Activated naive CD4-positive, alpha-beta T cell treated with anti-CD3 and anti-CD28 coated beads, Interleukin-2, amount 50 U/mL, for 16 hours (primary cell): ENCODE measurements around the gene ITPK1.

Experiments
- DNase-seq: peaks from one replicate; pipeline ENCODE4 v3.0.0-alpha.2; 2020

The ITPK1 gene

GRCh38 chr14:93040443-93040842 lies 75.3 kb downstream of the ITPK1 start:
- no peak for DNase-seq

- DNase-seq = no peak
Measured at GRCh38 chr14:93039649-93040315, 75.9 kb downstream of the ITPK1 start.

- no peak for DNase-seq
Measured at GRCh38 chr14:93037351-93037750, 78.4 kb downstream of the ITPK1 start.

- DNase-seq = no peak
Measured at GRCh38 chr14:93036652-93037345, 78.9 kb downstream of the ITPK1 start.

GRCh38 chr14:93035917-93036651 lies 79.6 kb downstream of the ITPK1 start:
- DNase-seq = no peak

GRCh38 chr14:93035585-93035916 lies 80.2 kb downstream of the ITPK1 start:
- no peak for DNase-seq

GRCh38 chr14:93034671-93034994 lies 81.1 kb downstream of the ITPK1 start:
- no peak for DNase-seq

GRCh38 chr14:93033983-93034670 lies 81.6 kb downstream of the ITPK1 start:
- peak; percentile 29 for DNase-seq

GRCh38 chr14:93033084-93033982 lies 82.4 kb downstream of the ITPK1 start:
- no peak for DNase-seq

GRCh38 chr14:93032421-93032936 lies 83.2 kb downstream of the ITPK1 start:
- no peak for DNase-seq

GRCh38 chr14:93031505-93032315 lies 84.0 kb downstream of the ITPK1 start:
- no peak for DNase-seq

- no peak for DNase-seq
Measured at GRCh38 chr14:93030761-93031160, 85.0 kb downstream of the ITPK1 start.

- DNase-seq = no peak
Measured at GRCh38 chr14:93029911-93030508, 85.7 kb downstream of the ITPK1 start.

- DNase-seq = no peak
Measured at GRCh38 chr14:93029417-93029816, 86.3 kb downstream of the ITPK1 start.

- DNase-seq = no peak
Measured at GRCh38 chr14:93028724-93029076, 87.0 kb downstream of the ITPK1 start.

- DNase-seq = no peak
Measured at GRCh38 chr14:93027810-93028723, 87.7 kb downstream of the ITPK1 start.

GRCh38 chr14:93026339-93026738 lies 89.4 kb downstream of the ITPK1 start:
- DNase-seq = no peak

GRCh38 chr14:93025055-93025454 lies 90.7 kb downstream of the ITPK1 start:
- no peak for DNase-seq

- no peak for DNase-seq
Measured at GRCh38 chr14:93024493-93024892, 91.2 kb downstream of the ITPK1 start.
